DMS153 treated with DMSO at 0.1 percent for 48 hours (cell line): Measurements from ENCODE around the gene PPIF.

Experiments used
- DNase-seq: peaks from one replicate; lab custom pipeline; 2025; ENCODE audit not compliant: unreplicated experiment; lab: John Stamatoyannopoulos, UW

The PPIF gene

GRCh38 chr10:79313320-79313719 is 33.9 kb upstream of the PPIF start:
- DNase-seq, result no peak

GRCh38 chr10:79313911-79314439 is 33.3 kb upstream of the PPIF start:
- no peak for DNase-seq

GRCh38 chr10:79314761-79315601 is 32.3 kb upstream of the PPIF start:
- DNase-seq, result no peak

- no peak for DNase-seq
Measured at GRCh38 chr10:79315602-79315920, 31.7 kb upstream of the PPIF start.

GRCh38 chr10:79316671-79317431 is 30.4 kb upstream of the PPIF start:
- no peak for DNase-seq

- no peak for DNase-seq
Measured at GRCh38 chr10:79318369-79318768, 28.9 kb upstream of the PPIF start.

- no peak for DNase-seq
Measured at GRCh38 chr10:79319115-79319771, 28.0 kb upstream of the PPIF start.

GRCh38 chr10:79320316-79320715 is 27.0 kb upstream of the PPIF start:
- DNase-seq, result no peak

GRCh38 chr10:79320820-79321493 is 26.3 kb upstream of the PPIF start:
- no peak for DNase-seq

GRCh38 chr10:79321494-79321882 is 25.8 kb upstream of the PPIF start:
- no peak for DNase-seq

- DNase-seq, result no peak
Measured at GRCh38 chr10:79321951-79322350, 25.3 kb upstream of the PPIF start.

- DNase-seq, result no peak
Measured at GRCh38 chr10:79322616-79323543, 24.4 kb upstream of the PPIF start.

GRCh38 chr10:79323602-79324001 is 23.7 kb upstream of the PPIF start:
- DNase-seq, result no peak

GRCh38 chr10:79324032-79324695 is 23.1 kb upstream of the PPIF start:
- no peak for DNase-seq

- no peak for DNase-seq
Measured at GRCh38 chr10:79326361-79327089, 20.7 kb upstream of the PPIF start.

- no peak for DNase-seq
Measured at GRCh38 chr10:79327090-79327457, 20.2 kb upstream of the PPIF start.

- DNase-seq, result no peak
Measured at GRCh38 chr10:79328147-79328701, 19.0 kb upstream of the PPIF start.

- no peak for DNase-seq
Measured at GRCh38 chr10:79328737-79329504, 18.3 kb upstream of the PPIF start.
